SK-MEL-5 (cell line): ENCODE results near the gene BBS5. TPM values are rescaled to one million over a fixed set of nuclear protein-coding genes. Genes with fewer than 3 reads are reported as not detected.
A peak's percentile ranks its signal among the peaks of the same experiment; 100 is the strongest.
"Not testable (repeated sequence)": the region's sequence is repeated elsewhere in the genome, so short reads cannot be mapped to it uniquely, and the experiment has no call there.

ENCODE experiments used
- DNase-seq: peaks from one replicate; pipeline ENCODE4 v3.0.0-alpha.2; 2016; ENCODE audit warnings: low read depth, low spot score
- in situ Hi-C: cut with HindIII; loops from 2 replicates; pipeline ENCODE4 v1.10.0; 2016; ENCODE audit warnings: low sequenced_read_pairs, high pct_unique_total_duplicates, low pct_unique_long_range_greater_than_20kb
- total RNA-seq: library from RNA; depleted of rRNA; stranded (reverse); fragments of >200 nt; shearing (Covaris generic); gene quantifications from 2 replicates; pipeline ENCODE4 v1.2.3, GENCODE V29; 2014

BBS5 gene
- total RNA-seq, 1 experiment from 2014 or later = 19.2 TPM

GRCh38 chr2:169478339-169478738 lies 955 bp upstream of the BBS5 start:
- peak; percentile 98 for DNase-seq
- in situ Hi-C loops = no loop called here

GRCh38 chr2:169478745-169479256 lies 493 bp upstream of the BBS5 start:
- no peak for DNase-seq
- in situ Hi-C loops = no loop called here

GRCh38 chr2:169480079-169480465 lies 778 bp downstream of the BBS5 start:
- in situ Hi-C loops = no loop called here
- no peak for DNase-seq

- in situ Hi-C loops = no loop called here
These were observed 6.4 kb downstream of the BBS5 start for GRCh38 chr2:169485650-169486138.

GRCh38 chr2:169486487-169486886 lies 7.2 kb downstream of the BBS5 start:
- in situ Hi-C loops = no loop called here

More at GRCh38 chr2:169485650-169486138, 6.4 kb downstream of the BBS5 start:
- DNase-seq = no peak

GRCh38 chr2:169490834-169491233 lies 11.5 kb downstream of the BBS5 start:
- in situ Hi-C loops = no loop called here
- no peak for DNase-seq

More at GRCh38 chr2:169486487-169486886, 7.2 kb downstream of the BBS5 start:
- no peak for DNase-seq

GRCh38 chr2:169491378-169491777 lies 12.1 kb downstream of the BBS5 start:
- DNase-seq = no peak
- in situ Hi-C loops = no loop called here

- in situ Hi-C loops = no loop called here
- no peak for DNase-seq
These were observed 14.1 kb downstream of the BBS5 start for GRCh38 chr2:169493360-169493759.

GRCh38 chr2:169495310-169495928 lies 16.1 kb downstream of the BBS5 start:
- DNase-seq = no peak
- in situ Hi-C loops = no loop called here

- in situ Hi-C loops = no loop called here
- no peak for DNase-seq
These were observed 25.4 kb downstream of the BBS5 start for GRCh38 chr2:169504651-169505050.

GRCh38 chr2:169507698-169508097 lies 28.4 kb downstream of the BBS5 start:
- DNase-seq = peak; percentile 60
- in situ Hi-C loops = no loop called here

GRCh38 chr2:169509298-169509885 lies 30.1 kb downstream of the BBS5 start, which contains the start of gene KLHL41:
Gene KLHL41 (plus strand): TSS chr2:169509702. CDS start chr2:169509779, 77 bp downstream.
- in situ Hi-C loops = no loop called here
- no peak for DNase-seq

- in situ Hi-C loops = no loop called here
- DNase-seq = no peak
These were observed 30.7 kb downstream of the BBS5 start for GRCh38 chr2:169509955-169510354.

GRCh38 chr2:169510496-169510895 lies 31.2 kb downstream of the BBS5 start:
- no peak for DNase-seq
- in situ Hi-C loops = no loop called here

- DNase-seq = no peak
- in situ Hi-C loops = no loop called here
These were observed 32.5 kb downstream of the BBS5 start for GRCh38 chr2:169511818-169512217.

GRCh38 chr2:169512525-169512924 lies 33.2 kb downstream of the BBS5 start:
- no peak for DNase-seq
- in situ Hi-C loops = no loop called here

GRCh38 chr2:169513094-169513493 lies 33.8 kb downstream of the BBS5 start:
- DNase-seq = no peak
- in situ Hi-C loops = no loop called here

- in situ Hi-C loops = no loop called here
These were observed 34.6 kb downstream of the BBS5 start for GRCh38 chr2:169513926-169514325.

GRCh38 chr2:169514758-169515157 lies 35.5 kb downstream of the BBS5 start:
- DNase-seq, in situ Hi-C loops: not testable (repeated sequence)

More at GRCh38 chr2:169513926-169514325, 34.6 kb downstream of the BBS5 start:
- DNase-seq = no peak
